Measurements from ENCODE around the gene PADI6.
"Not testable (repeated sequence)": the region's sequence is repeated elsewhere in the genome, so short reads cannot be mapped to it uniquely, and the experiment has no call there.

Gene PADI6

DNA sequence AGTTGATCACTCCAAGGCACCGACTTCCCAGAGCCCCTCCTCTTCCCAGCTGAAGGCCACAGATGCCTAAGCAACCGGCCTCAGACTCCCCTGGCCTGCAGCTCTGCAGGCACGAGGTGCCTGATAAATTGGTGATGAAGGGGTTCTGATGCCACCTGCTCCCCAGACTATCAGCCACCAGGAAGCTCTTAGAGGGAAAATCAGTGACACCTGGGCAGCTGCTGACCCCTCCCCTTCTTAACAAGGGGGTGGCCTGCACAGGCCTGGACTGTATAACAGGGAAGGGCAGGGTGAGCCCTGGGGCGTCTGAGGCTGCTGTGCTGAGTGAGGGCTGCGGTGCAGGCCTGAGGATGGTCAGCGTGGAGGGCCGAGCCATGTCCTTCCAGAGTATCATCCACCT lies at the start of gene PADI6:
Gene PADI6, plus strand, starts transcription at position 301 of the 400 bp plus-strand sequence. Its CDS starts 50 bp downstream, at position 351.
- no peak for DNase-seq

DNA sequence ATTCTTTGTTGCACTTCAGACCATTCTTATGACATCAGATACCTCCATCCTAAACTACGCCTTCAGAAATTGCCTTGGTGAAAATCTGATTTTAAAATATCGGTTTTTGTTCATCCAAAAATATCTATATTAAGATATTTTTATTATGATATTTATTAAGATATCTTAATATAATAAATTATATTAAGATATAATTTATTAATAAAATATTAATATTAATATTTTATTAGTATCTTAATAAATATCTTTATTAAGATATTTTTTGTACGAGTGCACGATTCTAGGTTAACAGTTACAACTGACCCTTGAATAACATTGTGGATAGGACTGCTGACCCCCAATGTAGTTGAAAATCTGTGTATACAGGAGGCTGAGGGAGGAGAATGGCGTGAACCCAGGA lies 43.1 kb upstream of the PADI6 start:
- DNase-seq, result no peak

- DNase-seq, result no peak
These were observed 42.4 kb upstream of the PADI6 start for GRCh38 chr1:17329610-17330009.

DNA sequence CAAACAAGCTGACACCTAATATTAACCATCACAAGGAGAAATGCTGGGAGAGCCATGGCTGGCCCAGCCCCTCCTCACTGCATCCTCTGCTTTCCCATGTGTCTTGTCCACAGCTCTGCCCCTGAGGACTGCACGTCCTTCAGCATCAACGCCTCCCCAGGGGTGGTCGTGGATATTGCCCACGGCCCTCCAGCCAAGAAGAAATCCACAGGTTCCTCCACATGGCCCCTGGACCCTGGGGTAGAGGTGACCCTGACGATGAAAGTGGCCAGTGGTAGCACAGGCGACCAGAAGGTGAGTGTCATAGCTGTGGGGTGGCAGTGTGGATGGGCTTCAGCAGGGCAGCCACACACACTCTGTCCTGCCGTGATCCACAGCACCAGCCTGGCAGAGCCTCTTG lies 41.1 kb upstream of the PADI6 start:
- no peak for DNase-seq

GRCh38 chr1:17333081-17333480 lies 38.9 kb upstream of the PADI6 start:
- no peak for DNase-seq

GRCh38 chr1:17335821-17336710 lies 35.9 kb upstream of the PADI6 start:
- peak; percentile 3 for DNase-seq

- no peak for DNase-seq
These were observed 33.1 kb upstream of the PADI6 start for GRCh38 chr1:17338706-17339493.

- DNase-seq, result no peak
These were observed 32.5 kb upstream of the PADI6 start for GRCh38 chr1:17339521-17339920.

DNA sequence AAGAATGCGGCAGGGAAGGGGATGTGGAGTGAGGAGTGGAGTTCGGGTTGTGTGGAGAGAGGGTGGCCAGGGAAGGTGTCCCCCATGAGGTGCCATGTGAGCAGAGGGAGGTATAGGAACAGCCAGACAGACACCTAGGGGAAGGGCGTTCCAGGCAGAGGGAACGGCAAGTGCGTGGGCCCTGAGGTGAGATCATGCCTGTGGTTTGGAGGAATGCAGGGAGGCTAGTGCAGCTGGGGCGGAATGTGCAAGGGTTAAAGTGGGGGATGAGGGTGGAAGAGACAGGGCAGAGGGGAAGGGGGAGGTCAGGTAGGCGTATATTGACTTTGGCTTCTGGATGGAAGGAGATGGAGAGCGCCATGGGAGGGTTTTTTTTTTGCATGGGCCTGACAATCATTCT lies 31.6 kb upstream of the PADI6 start:
- no peak for DNase-seq

- DNase-seq, result no peak
These were observed 30.0 kb upstream of the PADI6 start for GRCh38 chr1:17342014-17342441.

GRCh38 chr1:17345506-17345905 lies 26.5 kb upstream of the PADI6 start:
- DNase-seq, result not testable (repeated sequence)

DNA sequence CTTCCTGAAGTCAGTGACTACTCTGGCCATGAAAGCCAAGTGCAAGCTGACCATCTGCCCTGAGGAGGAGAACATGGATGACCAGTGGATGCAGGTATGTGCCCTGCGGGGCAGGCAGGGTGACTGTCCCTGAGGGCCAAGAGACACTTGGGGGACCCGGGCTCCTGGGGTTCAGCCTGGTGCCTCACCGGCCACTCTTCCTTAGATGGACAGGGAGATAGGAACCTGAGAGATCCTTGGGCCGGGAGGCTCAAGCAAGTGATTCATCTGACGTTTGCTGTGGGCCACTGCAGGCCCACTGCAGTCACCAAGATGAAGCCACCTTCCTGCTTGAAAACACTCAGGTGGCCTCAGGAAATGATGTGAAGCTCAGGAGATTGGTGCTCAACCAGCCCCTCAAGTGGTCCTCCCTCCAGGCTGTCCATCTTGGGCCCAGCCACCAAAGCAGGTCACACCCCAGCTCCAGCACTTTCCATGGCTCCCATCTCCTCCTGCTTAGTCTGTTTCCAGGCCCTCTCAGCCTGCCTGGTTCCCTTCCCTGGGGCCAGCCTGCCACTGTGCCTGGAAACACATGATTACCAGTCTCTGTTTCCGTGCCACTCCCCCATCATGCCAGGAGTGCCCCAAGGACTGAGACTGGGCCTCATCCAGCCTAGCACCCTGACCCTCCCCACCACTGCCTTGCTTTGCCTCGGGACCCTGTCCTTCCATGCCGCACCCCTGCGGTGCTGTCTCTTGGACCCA lies 25.8 kb upstream of the PADI6 start:
- DNase-seq, result no peak

GRCh38 chr1:17347769-17348592 lies 24.0 kb upstream of the PADI6 start:
- no peak for DNase-seq

- DNase-seq, result no peak
These were observed 23.3 kb upstream of the PADI6 start for GRCh38 chr1:17348593-17349234.

- DNase-seq, result no peak
These were observed 21.9 kb upstream of the PADI6 start for GRCh38 chr1:17350083-17350482.

DNA sequence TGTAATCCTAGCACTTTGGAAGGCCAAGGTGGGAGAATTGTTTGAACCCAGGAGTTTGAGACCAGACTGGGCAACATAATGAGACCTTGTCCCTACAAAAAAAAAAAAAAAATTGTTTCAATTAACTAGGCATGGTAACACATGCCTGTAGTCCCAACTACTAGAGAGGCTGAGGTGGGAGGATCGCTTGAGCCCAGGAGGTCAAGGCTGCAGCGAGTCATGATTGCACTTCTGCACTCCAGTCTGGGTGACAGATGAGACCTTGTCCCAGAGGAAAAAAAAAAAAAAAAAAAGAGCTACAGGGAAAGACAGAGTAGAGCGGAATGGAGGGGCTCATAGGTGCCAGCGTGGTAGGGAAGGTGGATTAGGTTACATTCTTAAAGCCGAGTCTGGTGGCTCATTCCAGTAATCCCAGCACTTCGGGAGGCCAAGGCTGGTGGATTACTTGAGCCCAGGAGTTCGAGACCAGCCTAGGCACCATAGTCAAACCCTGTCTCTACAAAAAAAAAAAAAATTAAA lies 21.0 kb upstream of the PADI6 start:
- no peak for DNase-seq

- no peak for DNase-seq
These were observed 20.2 kb upstream of the PADI6 start for GRCh38 chr1:17351598-17352324.

- no peak for DNase-seq
These were observed 19.5 kb upstream of the PADI6 start for GRCh38 chr1:17352419-17352909.

DNA sequence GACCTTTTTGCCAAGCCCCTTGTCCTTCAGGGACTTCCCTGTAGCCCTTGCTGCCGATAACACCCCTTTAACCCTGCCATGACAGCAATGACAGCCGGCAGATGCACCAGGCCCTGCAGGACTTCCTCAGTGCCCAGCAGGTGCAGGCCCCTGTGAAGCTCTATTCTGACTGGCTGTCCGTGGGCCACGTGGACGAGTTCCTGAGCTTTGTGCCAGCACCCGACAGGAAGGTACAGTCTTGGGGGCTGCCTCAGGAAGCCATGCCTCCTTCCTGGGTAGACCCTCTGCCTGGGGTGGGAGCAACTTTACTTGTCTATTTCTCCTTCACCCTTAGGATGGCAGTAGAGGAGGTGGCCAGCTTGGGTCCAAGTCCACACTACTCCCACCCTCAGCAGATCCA lies 16.1 kb upstream of the PADI6 start:
- DNase-seq, result no peak

DNA sequence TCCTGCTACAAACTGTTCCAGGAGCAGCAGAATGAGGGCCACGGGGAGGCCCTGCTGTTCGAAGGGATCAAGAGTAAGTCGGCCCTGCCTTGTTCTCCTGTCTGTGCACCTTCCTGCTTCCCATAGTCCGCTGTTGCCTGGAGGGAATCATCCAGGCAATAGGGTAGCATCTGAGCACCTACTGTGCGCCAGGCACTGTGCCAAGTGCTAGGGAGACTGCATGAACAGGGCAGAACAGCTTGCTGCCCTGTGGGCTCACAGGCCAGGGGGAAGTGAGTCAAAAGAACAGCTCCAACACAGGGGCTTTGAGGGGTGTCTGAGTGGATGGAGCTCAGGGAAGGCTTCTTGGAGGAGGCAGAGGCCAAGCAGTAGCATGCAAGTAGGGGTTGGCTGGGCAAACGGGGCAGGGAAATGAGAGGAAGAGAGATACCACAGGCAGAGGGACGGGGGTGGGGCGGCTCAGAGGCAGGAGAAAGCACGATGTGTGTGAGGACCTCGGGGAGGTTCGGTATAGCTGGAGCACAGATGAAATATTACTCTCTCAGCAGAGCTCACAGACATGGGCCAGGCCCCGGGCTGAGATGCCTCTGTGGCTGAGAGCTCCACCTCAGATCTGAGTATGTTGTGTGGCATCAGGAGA lies 15.5 kb upstream of the PADI6 start:
- no peak for DNase-seq

Measured in NCI-H748 treated with DMSO at 0.1 percent for 48 hours (cell line).